Sigmoid colon (tissue), 4 donors: ENCODE results near the gene APOH.

Experiments
- POLR2A ChIP-seq, 2 donors: fragments of 450-650 bp; IDR thresholded peaks; one replicate each; pipeline ENCODE4 v1.6.1; 2016; ENCODE audit warnings: antibody characterized with exemption in 2 of 2, mild to moderate bottlenecking in 2 of 2, moderate library complexity in 2 of 2
- POLR2AphosphoS5 ChIP-seq, 4 donors: sonication (generic); formaldehyde crosslinking; IDR thresholded peaks; one replicate each; pipeline ENCODE4 v1.6.1; 2017; ENCODE audit warnings: antibody characterized with exemption in 4 of 4
- TF ChIP-seq, protein P1 (sequence below), 4 experiments: fragments of 450-650 bp in 3 of 4; fragments of 200-600 bp in 1 of 4; IDR thresholded peaks; one replicate each; pipeline ENCODE4 v1.5.1; 2016 to 2019; ENCODE audit warnings: antibody characterized with exemption in 4 of 4, mild to moderate bottlenecking in 3 of 4, moderate library complexity in 2 of 4

DNA sequence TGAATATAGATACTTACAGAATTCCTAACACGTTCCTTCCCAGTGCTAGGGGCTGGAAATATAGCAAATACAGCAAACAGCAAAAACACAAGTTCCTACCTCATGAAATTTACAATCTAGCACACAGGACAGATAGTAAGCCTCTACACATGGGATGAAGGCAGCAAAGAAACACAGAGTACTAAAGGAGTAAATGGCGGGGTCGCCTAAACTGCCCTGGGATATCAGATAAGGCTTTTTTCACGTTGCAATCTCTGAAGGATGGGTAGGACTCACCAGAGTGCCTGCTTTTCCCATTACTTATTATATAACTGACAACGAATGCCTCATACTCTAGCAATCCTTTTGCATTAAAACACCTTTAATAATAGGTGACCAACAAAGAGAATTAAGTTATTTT, 57.1 kb downstream of the APOH start:
- no peak for TF ChIP-seq POLR2AphosphoS5 (IDR thresholded peaks at IDR 0.05)
- TF ChIP-seq, protein P1, sequence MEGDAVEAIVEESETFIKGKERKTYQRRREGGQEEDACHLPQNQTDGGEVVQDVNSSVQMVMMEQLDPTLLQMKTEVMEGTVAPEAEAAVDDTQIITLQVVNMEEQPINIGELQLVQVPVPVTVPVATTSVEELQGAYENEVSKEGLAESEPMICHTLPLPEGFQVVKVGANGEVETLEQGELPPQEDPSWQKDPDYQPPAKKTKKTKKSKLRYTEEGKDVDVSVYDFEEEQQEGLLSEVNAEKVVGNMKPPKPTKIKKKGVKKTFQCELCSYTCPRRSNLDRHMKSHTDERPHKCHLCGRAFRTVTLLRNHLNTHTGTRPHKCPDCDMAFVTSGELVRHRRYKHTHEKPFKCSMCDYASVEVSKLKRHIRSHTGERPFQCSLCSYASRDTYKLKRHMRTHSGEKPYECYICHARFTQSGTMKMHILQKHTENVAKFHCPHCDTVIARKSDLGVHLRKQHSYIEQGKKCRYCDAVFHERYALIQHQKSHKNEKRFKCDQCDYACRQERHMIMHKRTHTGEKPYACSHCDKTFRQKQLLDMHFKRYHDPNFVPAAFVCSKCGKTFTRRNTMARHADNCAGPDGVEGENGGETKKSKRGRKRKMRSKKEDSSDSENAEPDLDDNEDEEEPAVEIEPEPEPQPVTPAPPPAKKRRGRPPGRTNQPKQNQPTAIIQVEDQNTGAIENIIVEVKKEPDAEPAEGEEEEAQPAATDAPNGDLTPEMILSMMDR (IDR thresholded peaks at IDR 0.05): no peak
- TF ChIP-seq POLR2A (IDR thresholded peaks at IDR 0.05): no peak
